ENCODE results near the gene NKAIN2. TPM values are rescaled to one million over a fixed set of nuclear protein-coding genes. Genes with fewer than 3 reads are reported as not detected.

NKAIN2 gene
- total RNA-seq, 3 donors from 2014 or later (not counting 1 experiment from before 2014, with no cell fraction given): 0.45 TPM; not detected in 2

- H3K4me3 Mint-ChIP-seq: no peak overlapping the region
- no peaks in the 10 kb centered on the region for H3K27me3 Mint-ChIP-seq (ENCODE audit: low read depth in 2 of 2)
- WGBS (ENCODE audit: insufficient coverage): no CpG with 5 or more reads among the region's 2 CpGs
These were observed 237.0 kb downstream of the NKAIN2 start for GRCh38 chr6:124040655-124041054.

GRCh38 chr6:124052120-124052519 lies 248.5 kb downstream of the NKAIN2 start:
- no peaks in the 10 kb centered on the region for H3K9me3 ChIP-seq (ENCODE audit: control insufficient read depth, insufficient read depth, low read length)
- Mint-ChIP-seq H3K4me1 (no peaks in the 10 kb centered on the region), H3K27ac (no peak overlapping the region), H3K9me3 (peaks cover 9 to 12% of the 10 kb centered on the region in 2 donors), H3K36me3 (no peaks in the 10 kb centered on the region), H3K27me3 (ENCODE audit: low read depth in 2 of 2) (no peaks in the 10 kb centered on the region), H3K4me3 (no peak overlapping the region)
- H3K27me3 ChIP-seq (ENCODE audit: control insufficient read depth, insufficient read depth, low read length): no peaks in the 10 kb centered on the region
- DNase-seq (no peak), ATAC-seq (no peak)
- H3K4me1 ChIP-seq (ENCODE audit: control insufficient read depth, insufficient read depth, low read length): no peaks in the 10 kb centered on the region
- no peaks in the 10 kb centered on the region for H3K36me3 ChIP-seq (ENCODE audit: control insufficient read depth, insufficient read depth, low read length)
- WGBS (ENCODE audit: insufficient coverage): 93% methylated on average over 2 of the region's 5 CpGs
- intact Hi-C loops (cut with micrococcal nuclease): no loop called here
- TF ChIP-seq, protein P1, sequence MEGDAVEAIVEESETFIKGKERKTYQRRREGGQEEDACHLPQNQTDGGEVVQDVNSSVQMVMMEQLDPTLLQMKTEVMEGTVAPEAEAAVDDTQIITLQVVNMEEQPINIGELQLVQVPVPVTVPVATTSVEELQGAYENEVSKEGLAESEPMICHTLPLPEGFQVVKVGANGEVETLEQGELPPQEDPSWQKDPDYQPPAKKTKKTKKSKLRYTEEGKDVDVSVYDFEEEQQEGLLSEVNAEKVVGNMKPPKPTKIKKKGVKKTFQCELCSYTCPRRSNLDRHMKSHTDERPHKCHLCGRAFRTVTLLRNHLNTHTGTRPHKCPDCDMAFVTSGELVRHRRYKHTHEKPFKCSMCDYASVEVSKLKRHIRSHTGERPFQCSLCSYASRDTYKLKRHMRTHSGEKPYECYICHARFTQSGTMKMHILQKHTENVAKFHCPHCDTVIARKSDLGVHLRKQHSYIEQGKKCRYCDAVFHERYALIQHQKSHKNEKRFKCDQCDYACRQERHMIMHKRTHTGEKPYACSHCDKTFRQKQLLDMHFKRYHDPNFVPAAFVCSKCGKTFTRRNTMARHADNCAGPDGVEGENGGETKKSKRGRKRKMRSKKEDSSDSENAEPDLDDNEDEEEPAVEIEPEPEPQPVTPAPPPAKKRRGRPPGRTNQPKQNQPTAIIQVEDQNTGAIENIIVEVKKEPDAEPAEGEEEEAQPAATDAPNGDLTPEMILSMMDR (IDR thresholded peaks at IDR 0.05): no peak
- H3K27ac ChIP-seq (ENCODE audit: low read length): no peak overlapping the region
- H3K4me3 ChIP-seq (ENCODE audit: low read length): no peak overlapping the region

More at GRCh38 chr6:124040655-124041054, 237.0 kb downstream of the NKAIN2 start:
- no peaks in the 10 kb centered on the region for H3K4me1 Mint-ChIP-seq
- peaks cover 0 to 3% of the 10 kb centered on the region in 2 donors for H3K9me3 Mint-ChIP-seq
- H3K4me3 ChIP-seq (ENCODE audit: low read length): no peak overlapping the region
- ATAC-seq (peak in 1 of 3 donors; percentile 60), DNase-seq (no peak)
- no peak overlapping the region for H3K27ac ChIP-seq (ENCODE audit: low read length)
- no peaks in the 10 kb centered on the region for H3K9me3 ChIP-seq (ENCODE audit: control insufficient read depth, insufficient read depth, low read length)
- no peaks in the 10 kb centered on the region for H3K27me3 ChIP-seq (ENCODE audit: control insufficient read depth, insufficient read depth, low read length)
- intact Hi-C loops (cut with micrococcal nuclease): no loop called here
- no peak overlapping the region for H3K27ac Mint-ChIP-seq
- H3K36me3 Mint-ChIP-seq: no peaks in the 10 kb centered on the region
- H3K4me1 ChIP-seq (ENCODE audit: control insufficient read depth, insufficient read depth, low read length): no peaks in the 10 kb centered on the region
- TF ChIP-seq, protein P1 (IDR thresholded peaks at IDR 0.05): no peak
- H3K36me3 ChIP-seq (ENCODE audit: control insufficient read depth, insufficient read depth, low read length): no peaks in the 10 kb centered on the region

GRCh38 chr6:124053315-124053714 lies 249.7 kb downstream of the NKAIN2 start:
- intact Hi-C loops (cut with micrococcal nuclease): no loop called here
- no peaks in the 10 kb centered on the region for H3K36me3 Mint-ChIP-seq
- no peaks in the 10 kb centered on the region for H3K4me1 Mint-ChIP-seq
- Histone ChIP-seq H3K27me3 (ENCODE audit: control insufficient read depth, insufficient read depth, low read length) (no peaks in the 10 kb centered on the region), H3K36me3 (ENCODE audit: control insufficient read depth, insufficient read depth, low read length) (no peaks in the 10 kb centered on the region), H3K27ac (ENCODE audit: low read length) (no peak overlapping the region), H3K4me1 (ENCODE audit: control insufficient read depth, insufficient read depth, low read length) (no peaks in the 10 kb centered on the region), H3K9me3 (ENCODE audit: control insufficient read depth, insufficient read depth, low read length) (no peaks in the 10 kb centered on the region), H3K4me3 (ENCODE audit: low read length) (no peak overlapping the region)
- ATAC-seq (no peak), DNase-seq (no peak)
- TF ChIP-seq, protein P1 (IDR thresholded peaks at IDR 0.05): no peak
- no peaks in the 10 kb centered on the region for H3K27me3 Mint-ChIP-seq (ENCODE audit: low read depth in 2 of 2)
- H3K4me3 Mint-ChIP-seq: no peak overlapping the region
- no peak overlapping the region for H3K27ac Mint-ChIP-seq
- H3K9me3 Mint-ChIP-seq: peaks cover 9% of the 10 kb centered on the region in 2 donors
- 81% methylated on average over 2 of the region's 2 CpGs for WGBS (ENCODE audit: insufficient coverage)

GRCh38 chr6:124054034-124054433 lies 250.4 kb downstream of the NKAIN2 start:
- Mint-ChIP-seq H3K4me3 (no peak overlapping the region), H3K36me3 (no peaks in the 10 kb centered on the region), H3K27me3 (ENCODE audit: low read depth in 2 of 2) (no peaks in the 10 kb centered on the region), H3K4me1 (no peaks in the 10 kb centered on the region), H3K27ac (no peak overlapping the region), H3K9me3 (peaks cover 9% of the 10 kb centered on the region in 2 donors)
- ATAC-seq: no peak
- intact Hi-C loops (cut with micrococcal nuclease): no loop called here
- H3K4me1 ChIP-seq (ENCODE audit: control insufficient read depth, insufficient read depth, low read length): no peaks in the 10 kb centered on the region
- DNase-seq: no peak
- no peaks in the 10 kb centered on the region for H3K36me3 ChIP-seq (ENCODE audit: control insufficient read depth, insufficient read depth, low read length)
- TF ChIP-seq, protein P1 (IDR thresholded peaks at IDR 0.05): no peak
- H3K27me3 ChIP-seq (ENCODE audit: control insufficient read depth, insufficient read depth, low read length): no peaks in the 10 kb centered on the region
- H3K4me3 ChIP-seq (ENCODE audit: low read length): no peak overlapping the region
- no peaks in the 10 kb centered on the region for H3K9me3 ChIP-seq (ENCODE audit: control insufficient read depth, insufficient read depth, low read length)
- no peak overlapping the region for H3K27ac ChIP-seq (ENCODE audit: low read length)
